HL-60 (cell line): ENCODE results near the gene ARL6.

Experiments used
- POLR2AphosphoS5 ChIP-seq: IDR thresholded peaks from 2 replicates; pipeline ENCODE4 v1.6.1; 2012; ENCODE audit warnings: low read depth
- TF ChIP-seq, protein P1 (sequence below): IDR thresholded peaks from one replicate; pipeline ENCODE4 v1.5.1; 2011; ENCODE audit warnings: low read length, control low read depth, inconsistent platforms; ENCODE audit not compliant: insufficient read depth

DNA sequence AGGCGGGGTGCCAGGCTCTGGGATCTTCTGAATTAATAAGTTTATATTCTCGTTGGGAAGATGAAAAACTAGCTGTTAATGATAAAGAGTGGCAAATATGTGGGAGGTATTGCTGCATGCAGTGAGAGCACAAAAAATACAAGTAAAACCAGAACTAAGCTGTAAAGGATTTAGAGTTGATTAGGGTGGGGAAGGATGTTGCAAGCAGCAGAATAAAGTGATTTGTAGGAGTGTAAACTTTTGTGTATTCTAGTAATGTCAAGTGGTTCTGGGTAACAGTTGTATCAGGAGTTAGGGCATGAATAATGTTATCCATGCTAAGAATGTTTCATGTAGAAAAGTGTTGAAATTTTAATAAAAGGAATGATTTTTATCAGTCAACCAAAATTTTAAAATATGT is 75.4 kb downstream of the ARL6 start:
- TF ChIP-seq, protein P1, sequence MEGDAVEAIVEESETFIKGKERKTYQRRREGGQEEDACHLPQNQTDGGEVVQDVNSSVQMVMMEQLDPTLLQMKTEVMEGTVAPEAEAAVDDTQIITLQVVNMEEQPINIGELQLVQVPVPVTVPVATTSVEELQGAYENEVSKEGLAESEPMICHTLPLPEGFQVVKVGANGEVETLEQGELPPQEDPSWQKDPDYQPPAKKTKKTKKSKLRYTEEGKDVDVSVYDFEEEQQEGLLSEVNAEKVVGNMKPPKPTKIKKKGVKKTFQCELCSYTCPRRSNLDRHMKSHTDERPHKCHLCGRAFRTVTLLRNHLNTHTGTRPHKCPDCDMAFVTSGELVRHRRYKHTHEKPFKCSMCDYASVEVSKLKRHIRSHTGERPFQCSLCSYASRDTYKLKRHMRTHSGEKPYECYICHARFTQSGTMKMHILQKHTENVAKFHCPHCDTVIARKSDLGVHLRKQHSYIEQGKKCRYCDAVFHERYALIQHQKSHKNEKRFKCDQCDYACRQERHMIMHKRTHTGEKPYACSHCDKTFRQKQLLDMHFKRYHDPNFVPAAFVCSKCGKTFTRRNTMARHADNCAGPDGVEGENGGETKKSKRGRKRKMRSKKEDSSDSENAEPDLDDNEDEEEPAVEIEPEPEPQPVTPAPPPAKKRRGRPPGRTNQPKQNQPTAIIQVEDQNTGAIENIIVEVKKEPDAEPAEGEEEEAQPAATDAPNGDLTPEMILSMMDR = no peak
- TF ChIP-seq POLR2AphosphoS5 = no peak
